Transverse colon (tissue), 4 donors: Measurements from ENCODE around the gene ERP27. TPM values are rescaled to one million over a fixed set of nuclear protein-coding genes. Genes with fewer than 3 reads are reported as not detected.

ENCODE experiments used
- DNase-seq: peaks from one replicate; pipeline ENCODE4 v3.0.0-alpha.2; 2019
- H3K27ac ChIP-seq, 4 donors: fragments of 200-600 bp; sonication (generic); 2 replicates each; pipeline ENCODE4 v1.5.1; 2016 to 2018; ENCODE audit warnings: inconsistent platforms in 4 of 4
- H3K27me3 ChIP-seq: fragments of 200-600 bp; sonication (generic); 2 replicates; pipeline ENCODE4 v1.5.1; 2017; ENCODE audit warnings: inconsistent platforms
- H3K36me3 ChIP-seq, 4 donors: fragments of 200-600 bp; sonication (generic); 2 replicates each; pipeline ENCODE4 v1.5.1; 2017 to 2019; ENCODE audit warnings: inconsistent platforms in 4 of 4
- H3K4me1 ChIP-seq, 4 donors: fragments of 200-600 bp; sonication (generic); 2 replicates each; pipeline ENCODE4 v1.5.1; 2017 to 2020; ENCODE audit warnings: inconsistent platforms in 4 of 4
- H3K4me3 ChIP-seq, 4 donors: fragments of 200-600 bp; sonication (generic); 1 replicate in 1 of 4; 2 replicates in 3 of 4; pipeline versions ENCODE4 v1.5.1 to v1.6.1; 2017 to 2019; ENCODE audit warnings: inconsistent platforms in 4 of 4
- H3K9me3 ChIP-seq, 2 donors: fragments of 200-600 bp; sonication (generic); 2 replicates each; pipeline ENCODE4 v1.5.1; 2017 to 2019; ENCODE audit warnings: inconsistent platforms in 2 of 2
- EP300 ChIP-seq: sonication (generic); formaldehyde crosslinking; IDR thresholded peaks from one replicate; pipeline ENCODE4 v1.6.1; 2017; ENCODE audit warnings: antibody characterized with exemption, low read depth
- POLR2A ChIP-seq: fragments of 450-650 bp; IDR thresholded peaks from one replicate; pipeline ENCODE4 v1.6.1; 2016; ENCODE audit warnings: antibody characterized with exemption, mild to moderate bottlenecking, moderate library complexity
- POLR2AphosphoS5 ChIP-seq, 3 donors: sonication (generic); formaldehyde crosslinking; IDR thresholded peaks; one replicate each; pipeline ENCODE4 v1.6.1; 2016; ENCODE audit warnings: antibody characterized with exemption in 3 of 3
- WGBS, 2 donors: methylation state at CpG; one replicate each; pipeline ENCODE4 v1.1.5; 2018; ENCODE audit warnings: low coverage in 1 of 2; 5-methylcytosine and 5-hydroxymethylcytosine counted together
- in situ Hi-C, 4 donors: fragments of 200-750 bp; cut with MboI; loops; one replicate each; pipeline versions ENCODE4 v1.15.0 to v1.15.1; 2017; ENCODE audit warnings: low sequenced_read_pairs in 3 of 4, low pct_ligation_motif_present in 1 of 4, low pct_unique_long_range_greater_than_20kb in 1 of 4
- intact Hi-C: fragments of 100-400 bp; cut with DNase I; formaldehyde crosslinking; loops from one replicate; pipeline ENCODE4 v1.15.1; 2023; ENCODE audit warnings: low total_unique reads
- total RNA-seq, 4 donors: library from RNA; depleted of rRNA; stranded (reverse); fragments of >200 nt; gene quantifications; one replicate each; pipeline ENCODE4 v1.1.0, GENCODE V29; 2016
- TF ChIP-seq, protein P1 (sequence below), 5 experiments: fragments of 200-600 bp in 3 of 5; fragments of 450-650 bp in 2 of 5; sonication (generic) in 3 of 5; IDR thresholded peaks; 1 replicate in 2 of 5; 2 replicates in 3 of 5; pipeline ENCODE4 v1.5.1; 2016 to 2017; ENCODE audit warnings: antibody characterized with exemption in 5 of 5, inconsistent platforms in 3 of 5, mild to moderate bottlenecking in 2 of 5, moderate library complexity in 1 of 5

Gene ERP27
- total RNA-seq, 4 donors from 2014 or later, result 0.64 to 2.6 TPM; not detected in 2

DNA sequence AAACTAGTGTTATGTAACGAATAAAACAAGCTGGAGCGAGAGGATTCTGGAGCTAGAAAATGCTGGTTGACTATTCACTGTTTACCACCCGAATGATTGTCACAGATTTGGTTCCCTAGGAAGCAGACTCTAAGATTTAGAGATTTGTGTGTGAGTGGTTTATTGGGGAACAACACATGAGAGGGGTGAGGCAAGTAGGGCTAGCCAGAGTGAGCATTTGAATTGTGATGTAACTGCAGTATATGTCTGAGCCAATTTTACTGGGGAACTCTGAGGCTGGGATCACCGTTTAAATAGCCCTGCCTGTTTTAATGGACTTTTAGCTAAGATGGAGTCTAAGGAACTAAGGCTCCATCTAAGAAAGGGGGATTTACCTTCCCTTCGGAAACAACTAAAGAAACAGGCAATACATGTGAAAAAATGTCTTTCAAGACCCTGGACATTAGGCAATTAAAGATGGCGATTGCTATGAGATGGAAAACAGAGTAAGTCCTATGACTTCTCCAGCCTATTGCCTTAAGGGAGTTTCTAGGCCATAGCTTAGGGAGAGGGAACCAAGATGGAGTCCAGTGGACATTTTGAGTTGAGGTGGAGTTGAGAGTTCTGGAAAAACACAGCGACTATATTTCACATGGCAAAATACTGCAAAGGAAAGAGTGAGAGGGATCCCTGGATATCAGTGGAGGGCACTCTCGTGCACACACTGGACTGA, 59.0 kb downstream of the ERP27 start:
- peaks cover 0 to 7% (median 3%) of the 10 kb centered on the region in 4 donors for H3K4me1 ChIP-seq
- no peaks in the 10 kb centered on the region for H3K9me3 ChIP-seq
- H3K27me3 ChIP-seq, result no peaks in the 10 kb centered on the region
- no peak overlapping the region for H3K27ac ChIP-seq
- H3K4me3 ChIP-seq, result no peak overlapping the region
- no peak for TF ChIP-seq POLR2AphosphoS5 (IDR thresholded peaks at IDR 0.05)
- TF ChIP-seq, protein P1, sequence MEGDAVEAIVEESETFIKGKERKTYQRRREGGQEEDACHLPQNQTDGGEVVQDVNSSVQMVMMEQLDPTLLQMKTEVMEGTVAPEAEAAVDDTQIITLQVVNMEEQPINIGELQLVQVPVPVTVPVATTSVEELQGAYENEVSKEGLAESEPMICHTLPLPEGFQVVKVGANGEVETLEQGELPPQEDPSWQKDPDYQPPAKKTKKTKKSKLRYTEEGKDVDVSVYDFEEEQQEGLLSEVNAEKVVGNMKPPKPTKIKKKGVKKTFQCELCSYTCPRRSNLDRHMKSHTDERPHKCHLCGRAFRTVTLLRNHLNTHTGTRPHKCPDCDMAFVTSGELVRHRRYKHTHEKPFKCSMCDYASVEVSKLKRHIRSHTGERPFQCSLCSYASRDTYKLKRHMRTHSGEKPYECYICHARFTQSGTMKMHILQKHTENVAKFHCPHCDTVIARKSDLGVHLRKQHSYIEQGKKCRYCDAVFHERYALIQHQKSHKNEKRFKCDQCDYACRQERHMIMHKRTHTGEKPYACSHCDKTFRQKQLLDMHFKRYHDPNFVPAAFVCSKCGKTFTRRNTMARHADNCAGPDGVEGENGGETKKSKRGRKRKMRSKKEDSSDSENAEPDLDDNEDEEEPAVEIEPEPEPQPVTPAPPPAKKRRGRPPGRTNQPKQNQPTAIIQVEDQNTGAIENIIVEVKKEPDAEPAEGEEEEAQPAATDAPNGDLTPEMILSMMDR (IDR thresholded peaks at IDR 0.05), result no peak
- no peak for TF ChIP-seq EP300
- TF ChIP-seq POLR2A, result no peak
- intact Hi-C loops, result no loop called here
- WGBS, 2 donors, result 83 to 88% methylated on average over 8 of the region's 8 CpGs
- no peaks in the 10 kb centered on the region for H3K36me3 ChIP-seq
- in situ Hi-C loops, result no loop called here
- no peak for DNase-seq

GRCh38 chr12:14878488-14878887, 59.8 kb downstream of the ERP27 start:
- Histone ChIP-seq H3K4me1 (no peaks in the 10 kb centered on the region), H3K27me3 (no peaks in the 10 kb centered on the region), H3K9me3 (no peaks in the 10 kb centered on the region), H3K4me3 (no peak overlapping the region), H3K27ac (no peak overlapping the region), H3K36me3 (no peaks in the 10 kb centered on the region)
- WGBS, 2 donors, result 89 to 95% methylated on average over 1 of the region's 1 CpG
- DNase-seq, result no peak
- in situ Hi-C loops, result no loop called here
- TF ChIP-seq POLR2AphosphoS5 (IDR thresholded peaks at IDR 0.05) (no peak), EP300 (no peak), POLR2A (no peak)
- TF ChIP-seq, protein P1 (IDR thresholded peaks at IDR 0.05), result no peak
- intact Hi-C loops, result no loop called here

DNA sequence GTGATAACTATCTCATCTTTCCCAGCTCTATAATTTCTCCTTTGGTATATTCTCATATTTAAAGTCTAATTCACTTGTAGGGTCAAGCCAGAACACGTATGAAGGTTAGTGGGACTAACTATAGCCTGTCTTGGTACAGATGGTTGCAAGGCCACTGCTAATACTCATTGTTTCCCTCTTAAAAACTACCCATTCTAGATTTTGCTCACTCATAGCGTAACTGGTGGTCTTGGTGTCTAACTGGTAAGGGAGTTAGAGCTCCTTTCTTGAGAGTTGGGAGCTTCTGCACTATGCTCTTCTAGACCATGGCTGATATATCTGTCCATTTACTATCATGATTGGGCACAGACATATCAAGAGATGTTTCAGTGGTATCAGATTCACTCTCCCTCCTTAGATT, 61.5 kb downstream of the ERP27 start:
- H3K36me3 ChIP-seq, result no peaks in the 10 kb centered on the region
- WGBS, 2 donors, result 38 to 92% methylated on average over 2 of the region's 2 CpGs

GRCh38 chr12:14874882-14875281, 63.5 kb downstream of the ERP27 start:
- Histone ChIP-seq H3K9me3 (no peaks in the 10 kb centered on the region), H3K27ac (no peak overlapping the region), H3K4me3 (no peak overlapping the region), H3K4me1 (no peaks in the 10 kb centered on the region), H3K36me3 (no peaks in the 10 kb centered on the region), H3K27me3 (no peaks in the 10 kb centered on the region)
- intact Hi-C loops (no loop called here), in situ Hi-C loops (no loop called here)
- TF ChIP-seq POLR2AphosphoS5 (IDR thresholded peaks at IDR 0.05) (no peak), EP300 (no peak), POLR2A (no peak)
- TF ChIP-seq, protein P1 (IDR thresholded peaks at IDR 0.05), result no peak
- DNase-seq, result no peak
- WGBS, 2 donors, result 68 to 73% methylated on average over 3 of the region's 3 CpGs

More for the DNA sequence above, 61.5 kb downstream of the ERP27 start:
- Histone ChIP-seq H3K9me3 (no peaks in the 10 kb centered on the region), H3K27ac (no peak overlapping the region), H3K27me3 (no peaks in the 10 kb centered on the region), H3K4me3 (no peak overlapping the region), H3K4me1 (no peaks in the 10 kb centered on the region)
- TF ChIP-seq EP300 (no peak), POLR2AphosphoS5 (IDR thresholded peaks at IDR 0.05) (no peak), POLR2A (no peak)
- TF ChIP-seq, protein P1 (IDR thresholded peaks at IDR 0.05), result no peak
- in situ Hi-C loops (no loop called here), intact Hi-C loops (no loop called here)
- no peak for DNase-seq
